GM12878 (cell line): ENCODE results near the gene MANF. TPM values are rescaled to one million over a fixed set of nuclear protein-coding genes. Genes with fewer than 3 reads are reported as not detected.

Source experiments
- BACH1 ChIP-seq: fragments of 450-650 bp; IDR thresholded peaks from 2 replicates; pipeline ENCODE4 v1.6.1; 2017; ENCODE audit warnings: mild to moderate bottlenecking, borderline replicate concordance
- CREM ChIP-seq: IDR thresholded peaks from 2 replicates; pipeline ENCODE4 v1.6.1; 2014; ENCODE audit warnings: antibody characterized with exemption, low read depth
- KAT2A ChIP-seq: conservative IDR thresholded peaks from 2 replicates; pipeline ENCODE4 v1.6.1; 2011; ENCODE audit warnings: low read depth, low read length; ENCODE audit not compliant: control insufficient read depth
- KDM1A ChIP-seq: fragments of 200-600 bp; sonication (generic); IDR thresholded peaks from 2 replicates; pipeline ENCODE4 v1.6.1; 2016; ENCODE audit warnings: borderline replicate concordance
- MTA3 ChIP-seq: IDR thresholded peaks from 2 replicates; pipeline ENCODE4 v1.6.1; 2012; ENCODE audit warnings: low read length, inconsistent platforms, borderline replicate concordance
- POLR2AphosphoS5 ChIP-seq: IDR thresholded peaks from 2 replicates; pipeline ENCODE4 v1.6.1; 2011; ENCODE audit warnings: mild to moderate bottlenecking, low read length, inconsistent platforms
- SUPT20H ChIP-seq: IDR thresholded peaks from 2 replicates; pipeline ENCODE4 v1.6.1; 2011; ENCODE audit warnings: low read depth, mild to moderate bottlenecking, low read length, moderate library complexity, borderline replicate concordance; ENCODE audit not compliant: control insufficient read depth
- TARDBP ChIP-seq: IDR thresholded peaks from 2 replicates; pipeline ENCODE4 v1.6.1; 2016; ENCODE audit warnings: borderline replicate concordance
- TCF3 ChIP-seq: IDR thresholded peaks from 2 replicates; pipeline ENCODE4 v1.6.1; 2012; ENCODE audit warnings: low read depth, mild to moderate bottlenecking, low read length, borderline replicate concordance; ENCODE audit not compliant: insufficient read depth
- WRNIP1 ChIP-seq: IDR thresholded peaks from 2 replicates; pipeline ENCODE4 v1.6.1; 2011; ENCODE audit warnings: low read depth, low read length, improper control_type of control experiment, borderline replicate concordance
- ZBED1 ChIP-seq: IDR thresholded peaks from 2 replicates; pipeline ENCODE4 v1.6.1; 2016; ENCODE audit warnings: borderline replicate concordance
- ZNF217 ChIP-seq: fragments of 450-650 bp; IDR thresholded peaks from 2 replicates; pipeline ENCODE4 v1.6.1; 2017; ENCODE audit warnings: antibody characterized with exemption, mild to moderate bottlenecking
- polyA plus RNA-seq, 11 experiments: library from polyadenylated mRNA; depleted of rRNA in 4 of 11; unstranded in 6 of 11; stranded (reverse) in 5 of 11; fragments of >200 nt; fragmentation: Nextera tagmentation in 4 of 11; fragmentation: Illumina TruSeq in 1 of 11; extraction: Ambion mirVana in 4 of 11; extraction: Trizol in 1 of 11; gene quantifications; 1 replicate in 1 of 11; 2 replicates in 10 of 11; pipeline versions ENCODE4 v1.2.1 to v1.2.3, GENCODE V29; 2011 to 2016; ENCODE audit warnings: inconsistent platforms in 2 of 11, missing spikeins in 2 of 11, low read depth in 1 of 11
- total RNA-seq, 4 experiments: library from RNA; depleted of rRNA in 3 of 4; stranded (reverse); fragments of >200 nt in 3 of 4; fragmentation: Illumina TruSeq in 1 of 4; extraction: Trizol in 1 of 4; gene quantifications; 2 replicates each; pipeline versions ENCODE4 v1.2.1 to v1.2.3, GENCODE V29; 2013 to 2021
- TF ChIP-seq, protein P1 (sequence below): IDR thresholded peaks from 2 replicates; pipeline ENCODE4 v1.6.1; 2011; ENCODE audit warnings: low read depth, mild to moderate bottlenecking, low read length, moderate library complexity, borderline replicate concordance; ENCODE audit errors: extremely low read depth
- TF ChIP-seq, protein P2 (sequence below): fragments of 450-650 bp; IDR thresholded peaks from 2 replicates; pipeline ENCODE4 v1.6.1; 2016; ENCODE audit warnings: mild to moderate bottlenecking, moderate library complexity, borderline replicate concordance
- TF ChIP-seq, protein P3 (sequence below): fragments of 450-650 bp; IDR thresholded peaks from 2 replicates; pipeline ENCODE4 v1.6.1; 2014; ENCODE audit warnings: mild to moderate bottlenecking
- TF ChIP-seq, protein P4 (sequence below): fragments of 450-650 bp; IDR thresholded peaks from 2 replicates; pipeline ENCODE4 v1.6.1; 2016; ENCODE audit warnings: mild to moderate bottlenecking
- TF ChIP-seq, protein P5 (sequence below): fragments of 450-650 bp; IDR thresholded peaks from 2 replicates; pipeline ENCODE4 v1.6.1; 2017; ENCODE audit warnings: low read depth, mild to moderate bottlenecking, moderate library complexity
- TF ChIP-seq, protein P6 (sequence below): fragments of 450-650 bp; IDR thresholded peaks from 2 replicates; pipeline ENCODE4 v1.6.1; 2017; ENCODE audit warnings: mild to moderate bottlenecking

Gene MANF
- total and polyA plus RNA-seq, 10 of the 15 experiments (the other 5 are each of a cell fraction or from before 2014, with no cell fraction given), result 22.0 to 120 (median 82.9) TPM

DNA sequence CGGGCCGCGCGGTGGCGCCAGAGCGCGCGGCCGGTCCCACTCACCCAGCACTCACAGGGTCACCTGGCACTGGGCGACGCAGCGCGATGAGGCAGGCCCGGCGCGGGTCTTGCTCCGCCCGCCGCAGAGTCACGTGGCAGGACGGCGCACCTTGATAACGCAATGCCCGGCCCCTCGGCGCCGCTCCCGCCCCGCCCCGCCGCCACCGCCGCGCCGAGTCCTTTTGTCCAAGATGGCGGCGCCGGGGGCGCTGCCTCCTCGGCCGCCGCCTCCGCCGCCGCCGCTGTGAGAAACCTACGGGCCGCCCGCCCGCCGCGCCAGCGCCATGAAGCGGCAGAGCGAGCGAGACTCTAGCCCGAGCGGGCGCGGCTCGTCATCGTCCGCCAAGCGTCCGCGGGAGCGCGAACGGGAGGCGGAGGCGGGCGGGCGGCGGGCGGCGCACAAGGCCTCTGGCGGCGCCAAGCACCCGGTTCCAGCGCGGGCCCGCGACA lies 6.0 kb downstream of the MANF start, which contains the start of gene RBM15B (continued):
- TF ChIP-seq, protein P1, sequence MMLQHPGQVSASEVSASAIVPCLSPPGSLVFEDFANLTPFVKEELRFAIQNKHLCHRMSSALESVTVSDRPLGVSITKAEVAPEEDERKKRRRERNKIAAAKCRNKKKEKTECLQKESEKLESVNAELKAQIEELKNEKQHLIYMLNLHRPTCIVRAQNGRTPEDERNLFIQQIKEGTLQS, result peak; percentile 97
- TF ChIP-seq MTA3 (no peak), KDM1A (no peak), ZBED1 (no peak), KAT2A (no peak), BACH1 (peak; percentile 57; the same call in 1 of the 2 replicates), WRNIP1 (no peak; the same call in 1 of the 2 replicates), POLR2AphosphoS5 (peak; percentile 8; the same call in 1 of the 2 replicates), ZNF217 (no peak), TARDBP (0 out of 2 replicates have a peak, but pooled peaks have one; percentile 21), CREM (peak; percentile 98), TCF3 (peak; percentile 84; the same call in 1 of the 2 replicates), SUPT20H (no peak)
- TF ChIP-seq, protein P2, sequence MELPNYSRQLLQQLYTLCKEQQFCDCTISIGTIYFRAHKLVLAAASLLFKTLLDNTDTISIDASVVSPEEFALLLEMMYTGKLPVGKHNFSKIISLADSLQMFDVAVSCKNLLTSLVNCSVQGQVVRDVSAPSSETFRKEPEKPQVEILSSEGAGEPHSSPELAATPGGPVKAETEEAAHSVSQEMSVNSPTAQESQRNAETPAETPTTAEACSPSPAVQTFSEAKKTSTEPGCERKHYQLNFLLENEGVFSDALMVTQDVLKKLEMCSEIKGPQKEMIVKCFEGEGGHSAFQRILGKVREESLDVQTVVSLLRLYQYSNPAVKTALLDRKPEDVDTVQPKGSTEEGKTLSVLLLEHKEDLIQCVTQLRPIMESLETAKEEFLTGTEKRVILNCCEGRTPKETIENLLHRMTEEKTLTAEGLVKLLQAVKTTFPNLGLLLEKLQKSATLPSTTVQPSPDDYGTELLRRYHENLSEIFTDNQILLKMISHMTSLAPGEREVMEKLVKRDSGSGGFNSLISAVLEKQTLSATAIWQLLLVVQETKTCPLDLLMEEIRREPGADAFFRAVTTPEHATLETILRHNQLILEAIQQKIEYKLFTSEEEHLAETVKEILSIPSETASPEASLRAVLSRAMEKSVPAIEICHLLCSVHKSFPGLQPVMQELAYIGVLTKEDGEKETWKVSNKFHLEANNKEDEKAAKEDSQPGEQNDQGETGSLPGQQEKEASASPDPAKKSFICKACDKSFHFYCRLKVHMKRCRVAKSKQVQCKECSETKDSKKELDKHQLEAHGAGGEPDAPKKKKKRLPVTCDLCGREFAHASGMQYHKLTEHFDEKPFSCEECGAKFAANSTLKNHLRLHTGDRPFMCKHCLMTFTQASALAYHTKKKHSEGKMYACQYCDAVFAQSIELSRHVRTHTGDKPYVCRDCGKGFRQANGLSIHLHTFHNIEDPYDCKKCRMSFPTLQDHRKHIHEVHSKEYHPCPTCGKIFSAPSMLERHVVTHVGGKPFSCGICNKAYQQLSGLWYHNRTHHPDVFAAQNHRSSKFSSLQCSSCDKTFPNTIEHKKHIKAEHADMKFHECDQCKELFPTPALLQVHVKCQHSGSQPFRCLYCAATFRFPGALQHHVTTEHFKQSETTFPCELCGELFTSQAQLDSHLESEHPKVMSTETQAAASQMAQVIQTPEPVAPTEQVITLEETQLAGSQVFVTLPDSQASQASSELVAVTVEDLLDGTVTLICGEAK, result no peak
- TF ChIP-seq, protein P3, sequence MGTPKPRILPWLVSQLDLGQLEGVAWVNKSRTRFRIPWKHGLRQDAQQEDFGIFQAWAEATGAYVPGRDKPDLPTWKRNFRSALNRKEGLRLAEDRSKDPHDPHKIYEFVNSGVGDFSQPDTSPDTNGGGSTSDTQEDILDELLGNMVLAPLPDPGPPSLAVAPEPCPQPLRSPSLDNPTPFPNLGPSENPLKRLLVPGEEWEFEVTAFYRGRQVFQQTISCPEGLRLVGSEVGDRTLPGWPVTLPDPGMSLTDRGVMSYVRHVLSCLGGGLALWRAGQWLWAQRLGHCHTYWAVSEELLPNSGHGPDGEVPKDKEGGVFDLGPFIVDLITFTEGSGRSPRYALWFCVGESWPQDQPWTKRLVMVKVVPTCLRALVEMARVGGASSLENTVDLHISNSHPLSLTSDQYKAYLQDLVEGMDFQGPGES, result no peak
- TF ChIP-seq, protein P4, sequence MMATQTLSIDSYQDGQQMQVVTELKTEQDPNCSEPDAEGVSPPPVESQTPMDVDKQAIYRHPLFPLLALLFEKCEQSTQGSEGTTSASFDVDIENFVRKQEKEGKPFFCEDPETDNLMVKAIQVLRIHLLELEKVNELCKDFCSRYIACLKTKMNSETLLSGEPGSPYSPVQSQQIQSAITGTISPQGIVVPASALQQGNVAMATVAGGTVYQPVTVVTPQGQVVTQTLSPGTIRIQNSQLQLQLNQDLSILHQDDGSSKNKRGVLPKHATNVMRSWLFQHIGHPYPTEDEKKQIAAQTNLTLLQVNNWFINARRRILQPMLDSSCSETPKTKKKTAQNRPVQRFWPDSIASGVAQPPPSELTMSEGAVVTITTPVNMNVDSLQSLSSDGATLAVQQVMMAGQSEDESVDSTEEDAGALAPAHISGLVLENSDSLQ, result no peak
- TF ChIP-seq, protein P5, sequence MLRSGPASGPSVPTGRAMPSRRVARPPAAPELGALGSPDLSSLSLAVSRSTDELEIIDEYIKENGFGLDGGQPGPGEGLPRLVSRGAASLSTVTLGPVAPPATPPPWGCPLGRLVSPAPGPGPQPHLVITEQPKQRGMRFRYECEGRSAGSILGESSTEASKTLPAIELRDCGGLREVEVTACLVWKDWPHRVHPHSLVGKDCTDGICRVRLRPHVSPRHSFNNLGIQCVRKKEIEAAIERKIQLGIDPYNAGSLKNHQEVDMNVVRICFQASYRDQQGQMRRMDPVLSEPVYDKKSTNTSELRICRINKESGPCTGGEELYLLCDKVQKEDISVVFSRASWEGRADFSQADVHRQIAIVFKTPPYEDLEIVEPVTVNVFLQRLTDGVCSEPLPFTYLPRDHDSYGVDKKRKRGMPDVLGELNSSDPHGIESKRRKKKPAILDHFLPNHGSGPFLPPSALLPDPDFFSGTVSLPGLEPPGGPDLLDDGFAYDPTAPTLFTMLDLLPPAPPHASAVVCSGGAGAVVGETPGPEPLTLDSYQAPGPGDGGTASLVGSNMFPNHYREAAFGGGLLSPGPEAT, result no peak
- TF ChIP-seq, protein P6, sequence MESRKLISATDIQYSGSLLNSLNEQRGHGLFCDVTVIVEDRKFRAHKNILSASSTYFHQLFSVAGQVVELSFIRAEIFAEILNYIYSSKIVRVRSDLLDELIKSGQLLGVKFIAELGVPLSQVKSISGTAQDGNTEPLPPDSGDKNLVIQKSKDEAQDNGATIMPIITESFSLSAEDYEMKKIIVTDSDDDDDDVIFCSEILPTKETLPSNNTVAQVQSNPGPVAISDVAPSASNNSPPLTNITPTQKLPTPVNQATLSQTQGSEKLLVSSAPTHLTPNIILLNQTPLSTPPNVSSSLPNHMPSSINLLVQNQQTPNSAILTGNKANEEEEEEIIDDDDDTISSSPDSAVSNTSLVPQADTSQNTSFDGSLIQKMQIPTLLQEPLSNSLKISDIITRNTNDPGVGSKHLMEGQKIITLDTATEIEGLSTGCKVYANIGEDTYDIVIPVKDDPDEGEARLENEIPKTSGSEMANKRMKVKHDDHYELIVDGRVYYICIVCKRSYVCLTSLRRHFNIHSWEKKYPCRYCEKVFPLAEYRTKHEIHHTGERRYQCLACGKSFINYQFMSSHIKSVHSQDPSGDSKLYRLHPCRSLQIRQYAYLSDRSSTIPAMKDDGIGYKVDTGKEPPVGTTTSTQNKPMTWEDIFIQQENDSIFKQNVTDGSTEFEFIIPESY, result no peak
